SU-DHL-6 (cell line): ENCODE data around the gene CCL26.
"Not testable (repeated sequence)": the region's sequence is repeated elsewhere in the genome, so short reads cannot be mapped to it uniquely, and the experiment has no call there.

Source experiments
- H2AFZ ChIP-seq: fragments of 200-600 bp; sonication (generic); 2 replicates; pipeline ENCODE4 v1.6.1; 2014; ENCODE audit warnings: low read depth, mild to moderate bottlenecking, moderate library complexity, mixed read lengths, antibody characterized with exemption, low read length; ENCODE audit not compliant: severe bottlenecking
- H3F3A ChIP-seq: fragments of 200-600 bp; shearing (Covaris generic); 2 replicates; pipeline ENCODE4 v1.6.0; 2016; ENCODE audit warnings: antibody characterized with exemption, mild to moderate bottlenecking; ENCODE audit not compliant: insufficient read depth
- H3K27ac ChIP-seq: fragments of 200-600 bp; sonication (generic); 2 replicates; pipeline ENCODE4 v1.5.1; 2016; ENCODE audit warnings: low read depth, mild to moderate bottlenecking, low read length, moderate library complexity, mixed read lengths
- H3K27me3 ChIP-seq: fragments of 200-600 bp; sonication (generic), shearing (Covaris generic); 2 replicates; pipeline ENCODE4 v1.6.0; 2014; ENCODE audit warnings: mild to moderate bottlenecking, low read length
- H3K36me3 ChIP-seq: fragments of 200-600 bp; sonication (generic); 2 replicates; pipeline ENCODE4 v1.6.1; 2014; ENCODE audit warnings: mild to moderate bottlenecking, low read length, mixed read lengths
- H3K4me2 ChIP-seq: fragments of 300-600, 200-600 bp; shearing (Covaris generic), sonication (generic); 2 replicates; pipeline ENCODE4 v1.6.0; 2014; ENCODE audit warnings: low read length, low read depth, mild to moderate bottlenecking; ENCODE audit not compliant: poor library complexity, severe bottlenecking
- H3K4me3 ChIP-seq: fragments of 200-600 bp; sonication (generic); 2 replicates; pipeline ENCODE4 v1.5.1; 2014; ENCODE audit warnings: antibody characterized with exemption, low read length, mild to moderate bottlenecking, mixed read lengths; ENCODE audit not compliant: insufficient read depth, poor library complexity, severe bottlenecking
- H3K79me2 ChIP-seq: fragments of 200-600 bp; sonication (generic); 2 replicates; pipeline ENCODE4 v1.6.1; 2014; ENCODE audit warnings: mild to moderate bottlenecking, low read length, moderate library complexity; ENCODE audit not compliant: insufficient read depth
- H3K9ac ChIP-seq: fragments of 200-600 bp; sonication (generic); 2 replicates; pipeline ENCODE4 v1.7.0; 2014; ENCODE audit warnings: mild to moderate bottlenecking, low read length
- H3K9me2 ChIP-seq: fragments of 200-600 bp; sonication (generic); replicated peaks from 2 replicates; pipeline ENCODE4 v1.6.1; 2014; ENCODE audit warnings: low read length; ENCODE audit not compliant: insufficient read depth
- H3K9me3 ChIP-seq: fragments of 200-600 bp; sonication (generic); 2 replicates; pipeline ENCODE4 v1.6.1; 2014; ENCODE audit warnings: low read length, mixed read lengths; ENCODE audit not compliant: insufficient read depth
- H4K20me1 ChIP-seq: fragments of 200-600 bp; sonication (generic); 2 replicates; pipeline ENCODE4 v1.6.1; 2014; ENCODE audit warnings: low read depth, mild to moderate bottlenecking, antibody characterized with exemption, low read length, moderate library complexity, mixed read lengths
- EZH2phosphoT487 ChIP-seq: fragments of 200-600 bp; sonication (generic), shearing (Covaris generic); conservative IDR thresholded peaks from 2 replicates; pipeline ENCODE4 v1.6.1; 2018; ENCODE audit warnings: mild to moderate bottlenecking, antibody characterized with exemption, low read length, moderate library complexity, mixed read lengths
- TF ChIP-seq, protein P1 (sequence below): fragments of 200-600 bp; sonication (generic); IDR thresholded peaks from one replicate; pipeline ENCODE4 v1.5.1; 2017; ENCODE audit warnings: antibody characterized with exemption, mild to moderate bottlenecking, low read length, moderate library complexity; ENCODE audit not compliant: insufficient read depth, poor library complexity, severe bottlenecking

Gene CCL26

DNA sequence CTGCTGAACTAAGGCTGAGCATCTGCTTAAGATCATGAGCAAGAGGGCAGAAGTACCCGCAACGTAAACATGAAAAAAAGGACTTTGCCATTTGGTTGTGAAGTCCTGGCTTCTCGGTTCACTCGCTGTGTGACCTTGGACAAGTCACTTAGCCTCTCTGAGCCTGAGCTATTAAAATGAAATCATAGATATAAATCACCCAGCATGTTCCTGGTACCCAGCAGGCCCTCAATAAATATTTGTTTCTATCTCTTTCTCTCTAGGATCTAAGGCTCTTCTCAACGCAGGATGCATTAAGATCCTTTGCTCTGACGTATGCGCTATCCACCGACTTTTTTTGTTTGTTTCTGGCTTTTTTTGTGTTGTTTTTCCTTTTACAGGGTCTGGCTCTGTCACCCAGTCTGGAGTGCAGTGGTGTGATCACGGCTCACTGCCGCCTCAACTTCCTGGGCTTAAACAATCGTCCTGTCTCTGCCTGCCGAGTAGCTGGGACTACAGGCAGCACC lies 39.9 kb downstream of the CCL26 start:
- Histone ChIP-seq H3K36me3 (no peaks in the 10 kb centered on the region), H3K4me2 (no peak overlapping the region), H2AFZ (no peak overlapping the region), H3K9me2 (no peaks in the 10 kb centered on the region), H4K20me1 (no peaks in the 10 kb centered on the region), H3K27me3 (no peaks in the 10 kb centered on the region), H3K4me3 (no peak overlapping the region), H3K9me3 (no peaks in the 10 kb centered on the region), H3K9ac (no peak overlapping the region), H3K79me2 (no peaks in the 10 kb centered on the region), H3K27ac (no peak overlapping the region), H3F3A (no peaks in the 10 kb centered on the region)
- TF ChIP-seq, protein P1, sequence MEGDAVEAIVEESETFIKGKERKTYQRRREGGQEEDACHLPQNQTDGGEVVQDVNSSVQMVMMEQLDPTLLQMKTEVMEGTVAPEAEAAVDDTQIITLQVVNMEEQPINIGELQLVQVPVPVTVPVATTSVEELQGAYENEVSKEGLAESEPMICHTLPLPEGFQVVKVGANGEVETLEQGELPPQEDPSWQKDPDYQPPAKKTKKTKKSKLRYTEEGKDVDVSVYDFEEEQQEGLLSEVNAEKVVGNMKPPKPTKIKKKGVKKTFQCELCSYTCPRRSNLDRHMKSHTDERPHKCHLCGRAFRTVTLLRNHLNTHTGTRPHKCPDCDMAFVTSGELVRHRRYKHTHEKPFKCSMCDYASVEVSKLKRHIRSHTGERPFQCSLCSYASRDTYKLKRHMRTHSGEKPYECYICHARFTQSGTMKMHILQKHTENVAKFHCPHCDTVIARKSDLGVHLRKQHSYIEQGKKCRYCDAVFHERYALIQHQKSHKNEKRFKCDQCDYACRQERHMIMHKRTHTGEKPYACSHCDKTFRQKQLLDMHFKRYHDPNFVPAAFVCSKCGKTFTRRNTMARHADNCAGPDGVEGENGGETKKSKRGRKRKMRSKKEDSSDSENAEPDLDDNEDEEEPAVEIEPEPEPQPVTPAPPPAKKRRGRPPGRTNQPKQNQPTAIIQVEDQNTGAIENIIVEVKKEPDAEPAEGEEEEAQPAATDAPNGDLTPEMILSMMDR: no peak
- no peak for TF ChIP-seq EZH2phosphoT487

DNA sequence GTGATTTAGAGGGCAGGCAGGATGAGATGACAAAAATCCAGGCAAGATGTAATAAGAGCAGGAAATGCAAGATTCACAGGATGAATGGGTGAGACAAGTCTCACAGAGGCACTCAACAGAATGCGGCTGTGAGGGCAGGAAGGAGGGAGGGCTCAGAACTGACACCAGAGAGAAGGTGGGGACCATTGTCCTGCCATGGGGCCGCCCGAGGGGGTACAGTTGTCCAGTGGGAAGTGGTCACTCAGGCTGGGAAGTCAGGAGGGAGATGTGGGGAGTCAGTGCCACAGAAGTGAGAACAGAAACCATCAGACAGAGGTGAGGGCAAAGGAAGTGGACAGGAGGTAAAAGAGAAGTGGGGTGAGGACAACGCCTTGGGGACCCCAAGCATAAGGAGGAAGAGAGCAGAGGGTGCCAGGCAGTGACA lies 42.1 kb downstream of the CCL26 start:
- H4K20me1 ChIP-seq: no peaks in the 10 kb centered on the region
- H2AFZ ChIP-seq: no peak overlapping the region
- no peaks in the 10 kb centered on the region for H3K9me3 ChIP-seq
- no peak overlapping the region for H3K9ac ChIP-seq
- H3K4me2 ChIP-seq: no peak overlapping the region
- no peaks in the 10 kb centered on the region for H3K79me2 ChIP-seq
- no peaks in the 10 kb centered on the region for H3K9me2 ChIP-seq
- TF ChIP-seq, protein P1: no peak
- TF ChIP-seq EZH2phosphoT487: no peak
- H3K27me3 ChIP-seq: no peaks in the 10 kb centered on the region
- no peaks in the 10 kb centered on the region for H3K36me3 ChIP-seq
- H3K27ac ChIP-seq: no peak overlapping the region
- no peak overlapping the region for H3K4me3 ChIP-seq
- no peaks in the 10 kb centered on the region for H3F3A ChIP-seq

DNA sequence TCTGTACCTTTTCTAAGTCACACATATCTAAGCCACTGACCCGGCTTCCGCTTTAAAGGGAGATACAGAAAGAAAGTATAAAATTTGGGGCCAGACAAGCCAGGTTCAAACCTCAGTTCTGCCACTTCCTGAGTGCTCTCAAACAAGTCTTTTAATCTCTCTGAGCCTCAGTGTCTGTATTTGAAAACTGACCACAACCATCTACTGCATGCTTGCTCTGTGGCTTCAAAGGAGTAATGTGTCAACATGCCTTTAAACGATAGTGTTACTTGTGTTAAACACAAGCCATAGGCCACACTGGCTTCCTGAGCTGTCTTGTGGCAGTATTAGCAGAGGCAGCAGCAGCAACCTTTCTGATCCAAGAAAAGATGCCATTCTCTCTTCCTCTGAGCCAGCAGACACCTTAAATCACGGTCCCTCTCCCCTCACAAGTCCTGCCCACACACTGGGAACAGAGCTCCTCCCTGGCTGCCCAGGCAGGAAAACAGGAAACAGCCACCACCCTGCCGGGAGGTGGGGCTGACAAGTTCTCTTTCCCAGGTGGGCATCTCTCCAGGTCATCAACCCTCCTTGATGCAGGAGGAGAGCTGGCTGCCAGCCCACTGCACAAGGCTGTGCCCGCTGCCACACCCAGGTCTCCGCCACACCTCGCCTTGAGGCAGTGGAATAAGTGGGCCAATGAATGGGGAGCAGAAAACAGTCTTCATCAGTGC lies 44.0 kb downstream of the CCL26 start:
- Histone ChIP-seq H3K9ac (no peak overlapping the region), H4K20me1 (no peaks in the 10 kb centered on the region), H3K79me2 (no peaks in the 10 kb centered on the region), H3K9me3 (no peaks in the 10 kb centered on the region), H3K4me3 (no peak overlapping the region), H3F3A (no peaks in the 10 kb centered on the region), H3K36me3 (no peaks in the 10 kb centered on the region), H3K4me2 (no peak overlapping the region), H2AFZ (no peak overlapping the region), H3K9me2 (no peaks in the 10 kb centered on the region), H3K27ac (no peak overlapping the region), H3K27me3 (no peaks in the 10 kb centered on the region)
- TF ChIP-seq, protein P1: no peak
- no peak for TF ChIP-seq EZH2phosphoT487

DNA sequence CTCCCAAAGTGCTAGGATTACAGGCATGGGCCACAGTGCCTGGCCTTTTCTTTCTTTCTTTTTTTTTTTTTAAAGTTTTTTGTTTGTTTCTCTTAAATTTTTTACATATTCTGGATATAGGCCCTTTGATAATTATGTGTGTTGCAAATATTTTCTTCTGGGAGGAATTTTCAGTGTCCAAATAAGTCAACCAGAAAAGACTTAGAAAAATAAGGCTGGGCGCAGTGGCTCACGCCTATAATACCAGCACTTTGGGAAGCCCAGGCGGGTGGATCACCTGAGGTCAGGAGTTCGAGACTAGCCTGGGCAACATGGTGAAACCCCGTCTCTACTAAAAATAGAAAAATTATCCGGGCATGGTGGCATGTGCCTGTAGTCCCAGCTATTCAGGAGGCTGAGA lies 44.7 kb downstream of the CCL26 start:
- H3K79me2 ChIP-seq, H3K9ac ChIP-seq, H3K27me3 ChIP-seq, H3K27ac ChIP-seq, H3K4me3 ChIP-seq, H3K9me3 ChIP-seq, H3K4me2 ChIP-seq, H3K9me2 ChIP-seq, H4K20me1 ChIP-seq, H3K36me3 ChIP-seq, H3F3A ChIP-seq, H2AFZ ChIP-seq: not testable (repeated sequence)
